H9 (cell line): Measurements from ENCODE around the gene MORN1. TPM values are rescaled to one million over a fixed set of nuclear protein-coding genes. Genes with fewer than 3 reads are reported as not detected.

Experiments
- DNase-seq: peaks from one replicate; pipeline ENCODE4 v3.0.0-alpha.2; 2017
- H2AFZ ChIP-seq: one replicate; pipeline ENCODE4 v1.6.1; 2013; ENCODE audit warnings: mild to moderate bottlenecking, low read length, control low read depth, moderate library complexity
- H2AK5ac ChIP-seq: 2 replicates; pipeline ENCODE4 v1.6.1; 2013; ENCODE audit warnings: low read length, control low read depth, mixed read lengths; ENCODE audit not compliant: insufficient read length
- H2BK120ac ChIP-seq: one replicate; pipeline ENCODE4 v1.6.1; 2013; ENCODE audit warnings: low read depth, mild to moderate bottlenecking, low read length, control low read depth, inconsistent platforms; ENCODE audit not compliant: poor library complexity, severe bottlenecking
- H2BK12ac ChIP-seq: 2 replicates; pipeline ENCODE4 v1.6.1; 2013; ENCODE audit warnings: low read length, control low read depth, mixed read lengths, low read depth; ENCODE audit not compliant: insufficient read length
- H2BK15ac ChIP-seq: 2 replicates; pipeline ENCODE4 v1.6.1; 2013; ENCODE audit warnings: low read depth, low read length, control low read depth
- H2BK20ac ChIP-seq: one replicate; pipeline ENCODE4 v1.6.1; 2013; ENCODE audit warnings: low read depth, mild to moderate bottlenecking, low read length, control low read depth, inconsistent platforms; ENCODE audit not compliant: poor library complexity, severe bottlenecking
- H2BK5ac ChIP-seq: 2 replicates; pipeline ENCODE4 v1.6.1; 2013; ENCODE audit warnings: low read length, control low read depth, mixed read lengths; ENCODE audit not compliant: insufficient read length
- H3K14ac ChIP-seq: 2 replicates; pipeline ENCODE4 v1.6.1; 2013; ENCODE audit warnings: low read length, control low read depth; ENCODE audit not compliant: insufficient read depth
- H3K18ac ChIP-seq: 2 replicates; pipeline ENCODE4 v1.6.1; 2013; ENCODE audit warnings: low read depth, mild to moderate bottlenecking, mixed read lengths, low read length, control low read depth; ENCODE audit not compliant: insufficient read length
- H3K23ac ChIP-seq: 2 replicates; pipeline ENCODE4 v1.6.1; 2013; ENCODE audit warnings: low read length, control low read depth, mixed read lengths, low read depth; ENCODE audit not compliant: insufficient read length
- H3K23me2 ChIP-seq: 2 replicates; pipeline ENCODE4 v1.6.1; 2013; ENCODE audit warnings: low read depth, mild to moderate bottlenecking, mixed read lengths, low read length, control low read depth; ENCODE audit not compliant: insufficient read length, poor library complexity, severe bottlenecking
- H3K27ac ChIP-seq: 2 replicates; pipeline ENCODE4 v1.5.1; 2013; ENCODE audit warnings: low read length, control low read depth, mixed read lengths, low read depth; ENCODE audit not compliant: insufficient read length
- H3K27me3 ChIP-seq: 2 replicates; pipeline ENCODE4 v1.6.1; 2013; ENCODE audit warnings: low read length, control low read depth, inconsistent platforms; ENCODE audit not compliant: insufficient read depth
- H3K4ac ChIP-seq: 2 replicates; pipeline ENCODE4 v1.6.1; 2013; ENCODE audit warnings: low read depth, mild to moderate bottlenecking, control low read depth, inconsistent platforms, low read length, moderate library complexity
- H3K4me1 ChIP-seq: 2 replicates; pipeline ENCODE4 v1.6.1; 2013; ENCODE audit warnings: low read length, control low read depth, inconsistent platforms; ENCODE audit not compliant: insufficient read depth
- H3K4me2 ChIP-seq: 2 replicates; pipeline ENCODE4 v1.6.1; 2013; ENCODE audit warnings: low read length, control low read depth, mixed read lengths; ENCODE audit not compliant: insufficient read length, insufficient read depth
- H3K56ac ChIP-seq: 2 replicates; pipeline ENCODE4 v1.6.1; 2013; ENCODE audit warnings: low read depth, mild to moderate bottlenecking, mixed read lengths, low read length, control low read depth; ENCODE audit not compliant: insufficient read length
- H3K79me1 ChIP-seq: 2 replicates; pipeline ENCODE4 v1.6.1; 2013; ENCODE audit warnings: low read depth, mild to moderate bottlenecking, moderate library complexity, low read length, control low read depth, inconsistent platforms; ENCODE audit not compliant: insufficient read depth, poor library complexity, severe bottlenecking
- H3K79me2 ChIP-seq: 2 replicates; pipeline ENCODE4 v1.6.1; 2013; ENCODE audit warnings: low read length, control low read depth, inconsistent platforms; ENCODE audit not compliant: insufficient read depth
- H3K9ac ChIP-seq: 2 replicates; pipeline ENCODE4 v1.6.1; 2013; ENCODE audit warnings: low read length, control low read depth, mixed read lengths; ENCODE audit not compliant: insufficient read length; ENCODE audit errors: extremely low read depth
- H3K9me3 ChIP-seq: one replicate; pipeline ENCODE4 v1.6.1; 2013; ENCODE audit warnings: low read depth, low read length, inconsistent platforms; ENCODE audit not compliant: control insufficient read depth
- H3T11ph ChIP-seq: one replicate; pipeline ENCODE4 v1.6.1; 2013; ENCODE audit warnings: mild to moderate bottlenecking, low read length, control low read depth, inconsistent platforms
- H4K20me1 ChIP-seq: one replicate; pipeline ENCODE4 v1.6.1; 2013; ENCODE audit not compliant: control insufficient read depth, insufficient read length, insufficient read depth
- H4K5ac ChIP-seq: 2 replicates; pipeline ENCODE4 v1.6.1; 2013; ENCODE audit warnings: low read depth, mild to moderate bottlenecking, mixed read lengths, low read length, control low read depth; ENCODE audit not compliant: insufficient read length
- H4K8ac ChIP-seq: replicated peaks from 2 replicates; pipeline ENCODE4 v1.6.1; 2013; ENCODE audit warnings: low read length, control low read depth, mixed read lengths, low read depth; ENCODE audit not compliant: insufficient read length
- H4K91ac ChIP-seq: 2 replicates; pipeline ENCODE4 v1.6.1; 2013; ENCODE audit warnings: low read depth, mild to moderate bottlenecking, moderate library complexity, mixed read lengths, low read length, control low read depth; ENCODE audit not compliant: insufficient read length
- H3K27ac Mint-ChIP-seq, 3 experiments: 2 replicates in 2 of 3; 3 replicates in 1 of 3; pipeline ENCODE4 v1.8.0; 2020 to 2021; ENCODE audit warnings: mixed read lengths in 3 of 3, mild to moderate bottlenecking in 1 of 3, moderate library complexity in 1 of 3
- H3K27me3 Mint-ChIP-seq: 2 replicates; pipeline ENCODE4 v1.8.0; 2021; ENCODE audit warnings: low read depth, mild to moderate bottlenecking, moderate library complexity, mixed read lengths
- H3K36me3 Mint-ChIP-seq, 3 experiments: 2 replicates in 2 of 3; 3 replicates in 1 of 3; pipeline ENCODE4 v1.8.0; 2020 to 2021; ENCODE audit warnings: low read depth in 3 of 3, mixed read lengths in 3 of 3; ENCODE audit not compliant: insufficient read depth in 1 of 3
- H3K4me1 Mint-ChIP-seq, 2 experiments: 2 replicates each; pipeline ENCODE4 v1.8.0; 2020; ENCODE audit warnings: mixed read lengths in 2 of 2
- H3K4me3 Mint-ChIP-seq, 2 experiments: 2 replicates in 1 of 2; 3 replicates in 1 of 2; pipeline ENCODE4 v1.8.0; 2020 to 2021; ENCODE audit warnings: mild to moderate bottlenecking in 2 of 2, mixed read lengths in 2 of 2, moderate library complexity in 1 of 2
- H3K9me3 Mint-ChIP-seq, 2 experiments: 2 replicates in 1 of 2; 3 replicates in 1 of 2; pipeline ENCODE4 v1.8.0; 2020; ENCODE audit warnings: mild to moderate bottlenecking in 2 of 2, mixed read lengths in 2 of 2, moderate library complexity in 1 of 2
- CTCF ChIP-seq: fragments of 200-600 bp; sonication (generic); conservative IDR thresholded peaks from 3 replicates; pipeline ENCODE4 v1.8.0; 2021; ENCODE audit warnings: antibody characterized with exemption, mild to moderate bottlenecking
- WGBS: extraction: QIAGEN DNeasy Blood & Tissue Kit; methylation state at CpG from one replicate; pipeline ENCODE4 v1.1.7; 2013; ENCODE audit warnings: missing lambda C conversion rate, low lambda C conversion rate, mixed read lengths; ENCODE audit not compliant: insufficient read length; ENCODE audit errors: extremely low coverage; 5-methylcytosine and 5-hydroxymethylcytosine counted together
- total RNA-seq: library from RNA; stranded (reverse); gene quantifications from 2 replicates; pipeline ENCODE4 v1.2.1, GENCODE V29; 2021

Gene MORN1
- total RNA-seq, 1 experiment from 2014 or later = 12.7 TPM

- H3K4me1 ChIP-seq = no peaks in the 10 kb centered on the region; the same call in 1 of the 2 replicates
- H3K23ac ChIP-seq = no peak overlapping the region
- H3K27me3 ChIP-seq = no peaks in the 10 kb centered on the region
- DNase-seq = no peak
- H3T11ph ChIP-seq = no peak overlapping the region
- no peak overlapping the region for H3K14ac ChIP-seq
- no peak overlapping the region for H2BK12ac ChIP-seq
- H2BK120ac ChIP-seq = no peak overlapping the region
- H3K27ac ChIP-seq = no peak overlapping the region
- peaks cover 3% of the 10 kb centered on the region for H4K20me1 ChIP-seq
- TF ChIP-seq CTCF = no peak
- H3K23me2 ChIP-seq = no peaks in the 10 kb centered on the region
- H2AFZ ChIP-seq = no peak overlapping the region
- no peak overlapping the region for H4K8ac ChIP-seq
- no peak overlapping the region for H2BK20ac ChIP-seq
- no peak overlapping the region for H2BK5ac ChIP-seq
- H3K9me3 Mint-ChIP-seq = no peaks in the 10 kb centered on the region; a peak in 1 of 5 replicates
- no peak overlapping the region for H3K56ac ChIP-seq
- WGBS = no CpG with 5 or more reads among the region's 9 CpGs
- H3K18ac ChIP-seq = no peak overlapping the region
- H3K79me2 ChIP-seq = peaks cover 30% of the 10 kb centered on the region; the same call in 1 of the 2 replicates
- no peak overlapping the region for H4K5ac ChIP-seq
- H2BK15ac ChIP-seq = no peak overlapping the region
- peaks cover 28 to 46% of the 10 kb centered on the region in 2 experiments for H3K4me1 Mint-ChIP-seq
- H4K91ac ChIP-seq = no peak overlapping the region
- no peaks in the 10 kb centered on the region; the same call in 1 of the 2 replicates for H3K27me3 Mint-ChIP-seq
- no peak overlapping the region; a peak in 1 of 5 replicates for H3K4me3 Mint-ChIP-seq
- H3K4me2 ChIP-seq = no peak overlapping the region
- no peak overlapping the region for H3K9ac ChIP-seq
- H3K27ac Mint-ChIP-seq = peak overlapping the region; percentile 85 to 95 (median 87); a peak in 4 of 7 replicates
- no peak overlapping the region for H2AK5ac ChIP-seq
- peaks cover 0 to 4% (median 3%) of the 10 kb centered on the region in 3 experiments; a peak in 2 of 7 replicates for H3K36me3 Mint-ChIP-seq
- H3K79me1 ChIP-seq = peaks cover 5% of the 10 kb centered on the region
- no peak overlapping the region for H3K4ac ChIP-seq
- no peaks in the 10 kb centered on the region for H3K9me3 ChIP-seq
Observed at GRCh38 chr1:2289607-2290006, 101.7 kb downstream of the MORN1 start.
